Liver (tissue), 9 donors: ENCODE results near the gene ASTN1. TPM values are rescaled to one million over a fixed set of nuclear protein-coding genes. Genes with fewer than 3 reads are reported as not detected.
"Not testable (repeated sequence)": the region's sequence is repeated elsewhere in the genome, so short reads cannot be mapped to it uniquely, and the experiment has no call there.

Experiments used
- DNase-seq: peaks from one replicate; pipeline ENCODE4 v3.0.0-alpha.2; 2017; ENCODE audit warnings: low spot score
- H3K27ac ChIP-seq, 2 donors: one replicate each; pipeline ENCODE4 v1.7.0; 2013; ENCODE audit warnings: inconsistent platforms in 2 of 2, low read length in 2 of 2, control low read depth in 1 of 2, low read depth in 1 of 2, mild to moderate bottlenecking in 1 of 2
- H3K27me3 ChIP-seq, 4 donors: one replicate each; pipeline versions ENCODE4 v1.6.1 to v1.7.0; 2013; ENCODE audit warnings: low read length in 3 of 4, inconsistent platforms in 1 of 4, mild to moderate bottlenecking in 1 of 4, moderate library complexity in 1 of 4; ENCODE audit not compliant: control insufficient read depth in 4 of 4, insufficient read depth in 4 of 4
- H3K36me3 ChIP-seq, 4 donors: one replicate each; pipeline versions ENCODE4 v1.6.1 to v1.7.0; 2013; ENCODE audit warnings: low read length in 3 of 4, mild to moderate bottlenecking in 3 of 4, low read depth in 1 of 4, moderate library complexity in 1 of 4; ENCODE audit not compliant: control insufficient read depth in 4 of 4, insufficient read depth in 3 of 4
- H3K4me1 ChIP-seq, 4 donors: one replicate each; pipeline versions ENCODE4 v1.6.1 to v1.7.0; 2013; ENCODE audit warnings: low read length in 3 of 4, mild to moderate bottlenecking in 3 of 4, moderate library complexity in 1 of 4; ENCODE audit not compliant: control insufficient read depth in 4 of 4, insufficient read depth in 4 of 4
- H3K4me3 ChIP-seq, 3 donors: one replicate each; pipeline versions ENCODE4 v1.6.1 to v1.7.0; 2013; ENCODE audit warnings: low read length in 3 of 3, control low read depth in 1 of 3, low read depth in 1 of 3, mild to moderate bottlenecking in 1 of 3
- H3K9ac ChIP-seq, 2 donors: one replicate each; pipeline ENCODE4 v1.7.0; 2013; ENCODE audit warnings: low read length in 2 of 2, mild to moderate bottlenecking in 2 of 2, moderate library complexity in 2 of 2, control low read depth in 1 of 2, low read depth in 1 of 2
- H3K9me3 ChIP-seq, 4 donors: one replicate each; pipeline versions ENCODE4 v1.6.1 to v1.7.0; 2013; ENCODE audit warnings: low read length in 3 of 4; ENCODE audit not compliant: control insufficient read depth in 4 of 4
- CTCF ChIP-seq: fragments of 150-350 bp; IDR thresholded peaks from 2 replicates; pipeline ENCODE4 v1.5.1; 2017; ENCODE audit warnings: improper control_type of control experiment, low read depth, low read length; ENCODE audit not compliant: missing input control
- EGR1 ChIP-seq, 2 donors: IDR thresholded peaks; 2 replicates each; pipeline ENCODE4 v1.6.1; 2016 to 2018; ENCODE audit warnings: antibody characterized with exemption in 2 of 2, low read depth in 2 of 2
- FOXA2 ChIP-seq: IDR thresholded peaks from 2 replicates; pipeline ENCODE4 v1.6.1; 2016; ENCODE audit warnings: antibody characterized with exemption
- GABPA ChIP-seq, 2 donors: IDR thresholded peaks in 1 of 2; conservative IDR thresholded peaks in 1 of 2; 2 replicates each; pipeline ENCODE4 v1.6.1; 2016; ENCODE audit warnings: antibody characterized with exemption in 2 of 2, mild to moderate bottlenecking in 1 of 2, moderate library complexity in 1 of 2
- HNF4A ChIP-seq, 2 donors: conservative IDR thresholded peaks; 2 replicates each; pipeline ENCODE4 v1.6.1; 2016; ENCODE audit warnings: antibody characterized with exemption in 2 of 2, mild to moderate bottlenecking in 2 of 2
- HNF4G ChIP-seq: IDR thresholded peaks from 2 replicates; pipeline ENCODE4 v1.6.1; 2016; ENCODE audit warnings: antibody characterized with exemption
- JUND ChIP-seq, 2 donors: IDR thresholded peaks; 2 replicates each; pipeline ENCODE4 v1.6.1; 2016; ENCODE audit warnings: antibody characterized with exemption in 2 of 2
- MAX ChIP-seq: IDR thresholded peaks from 2 replicates; pipeline ENCODE4 v1.6.1; 2016; ENCODE audit warnings: antibody characterized with exemption
- NR2F2 ChIP-seq: IDR thresholded peaks from 2 replicates; pipeline ENCODE4 v1.6.1; 2016; ENCODE audit warnings: antibody characterized with exemption
- RAD21 ChIP-seq, 2 donors: IDR thresholded peaks; 2 replicates each; pipeline ENCODE4 v1.6.1; 2016; ENCODE audit warnings: antibody characterized with exemption in 2 of 2, mild to moderate bottlenecking in 2 of 2
- REST ChIP-seq: IDR thresholded peaks from 2 replicates; pipeline ENCODE4 v1.6.1; 2016; ENCODE audit warnings: antibody characterized with exemption, mild to moderate bottlenecking
- RXRA ChIP-seq, 2 donors: IDR thresholded peaks; 2 replicates each; pipeline ENCODE4 v1.6.1; 2017 to 2018; ENCODE audit warnings: antibody characterized with exemption in 2 of 2, mild to moderate bottlenecking in 1 of 2
- SP1 ChIP-seq: IDR thresholded peaks from 2 replicates; pipeline ENCODE4 v1.6.1; 2018; ENCODE audit warnings: antibody characterized with exemption, mild to moderate bottlenecking
- TAF1 ChIP-seq: conservative IDR thresholded peaks from 2 replicates; pipeline ENCODE4 v1.6.1; 2016; ENCODE audit warnings: antibody characterized with exemption, mild to moderate bottlenecking
- YY1 ChIP-seq: IDR thresholded peaks from 2 replicates; pipeline ENCODE4 v1.6.1; 2016; ENCODE audit warnings: antibody characterized with exemption, mild to moderate bottlenecking
- ZBTB33 ChIP-seq: IDR thresholded peaks from 2 replicates; pipeline ENCODE4 v1.6.1; 2016; ENCODE audit warnings: antibody characterized with exemption
- WGBS: extraction: QIAGEN DNeasy Blood & Tissue Kit; methylation state at CpG from one replicate; pipeline ENCODE4 v1.1.7; 2013; 5-methylcytosine and 5-hydroxymethylcytosine counted together
- polyA plus RNA-seq, 2 donors: library from polyadenylated mRNA; stranded (reverse) in 1 of 2; unstranded in 1 of 2; fragments of 200-250 nt in 1 of 2; fragments of >200 nt in 1 of 2; fragmentation: Nextera tagmentation in 1 of 2; extraction: Ambion mirVana in 1 of 2; gene quantifications; one replicate each; pipeline versions ENCODE4 v1.2.1 to v1.2.3, GENCODE V29; 2013 to 2015
- total RNA-seq, 2 donors: library from RNA; depleted of rRNA; stranded (reverse); fragments of >200 nt; gene quantifications; one replicate each; pipeline ENCODE4 v1.2.3, GENCODE V29; 2014
- donor health status: healthy.
- donor health status: healthy.
- donor health status: healthy.
- donor health status: healthy.
- donor health status: healthy.

The ASTN1 gene
- total and polyA plus RNA-seq, 4 donors: 0.10 to 0.28 (median 0.18) TPM

GRCh38 chr1:177077006-177077405 is 87.5 kb downstream of the ASTN1 start:
- no peak overlapping the region for H3K27ac ChIP-seq
- no peaks in the 10 kb centered on the region for H3K36me3 ChIP-seq
- H3K9me3 ChIP-seq: no peaks in the 10 kb centered on the region
- DNase-seq: no peak
- no peaks in the 10 kb centered on the region for H3K27me3 ChIP-seq
- no peak overlapping the region for H3K9ac ChIP-seq
- WGBS: 89% methylated on average over 8 of the region's 8 CpGs
- no peak overlapping the region for H3K4me3 ChIP-seq
- no peak for TF ChIP-seq EGR1 (IDR thresholded peaks at IDR 0.05; ENCODE audit: low read depth in 2 of 2)
- no peak for TF ChIP-seq FOXA2
- no peak for TF ChIP-seq RAD21 (IDR thresholded peaks at IDR 0.05)
- TF ChIP-seq TAF1: no peak
- no peak for TF ChIP-seq MAX
- TF ChIP-seq HNF4G: no peak
- H3K4me1 ChIP-seq: no peaks in the 10 kb centered on the region

GRCh38 chr1:177074811-177075210 is 89.7 kb downstream of the ASTN1 start:
- H3K27ac ChIP-seq, H3K27me3 ChIP-seq, H3K9me3 ChIP-seq, H3K9ac ChIP-seq, H3K4me1 ChIP-seq, H3K4me3 ChIP-seq, H3K36me3 ChIP-seq, DNase-seq: not testable (repeated sequence)
- 88% methylated on average over 3 of the region's 3 CpGs for WGBS

- DNase-seq: no peak
- Histone ChIP-seq H3K9ac (no peak overlapping the region), H3K4me1 (no peaks in the 10 kb centered on the region), H3K27me3 (no peaks in the 10 kb centered on the region), H3K9me3 (no peaks in the 10 kb centered on the region), H3K27ac (no peak overlapping the region), H3K36me3 (no peaks in the 10 kb centered on the region), H3K4me3 (no peak overlapping the region)
- 65% methylated on average over 3 of the region's 3 CpGs for WGBS
- TF ChIP-seq HNF4A (conservative IDR thresholded peaks at IDR 0.05): no peak
- TF ChIP-seq JUND (IDR thresholded peaks at IDR 0.05): no peak
- TF ChIP-seq NR2F2: no peak
- TF ChIP-seq SP1: no peak
- TF ChIP-seq ZBTB33: no peak
- TF ChIP-seq EGR1 (IDR thresholded peaks at IDR 0.05; ENCODE audit: low read depth in 2 of 2): no peak
- TF ChIP-seq GABPA (IDR thresholded peaks at IDR 0.05 in 1 of 2, conservative IDR thresholded peaks at IDR 0.05 in 1 of 2): no peak
- no peak for TF ChIP-seq RXRA (IDR thresholded peaks at IDR 0.05)
- TF ChIP-seq HNF4G: no peak
- no peak for TF ChIP-seq REST
- TF ChIP-seq YY1: no peak
- TF ChIP-seq CTCF: no peak
- TF ChIP-seq MAX: no peak
Measured at GRCh38 chr1:177069490-177069889, 95.0 kb downstream of the ASTN1 start.
